IPS-NIHi7 (cell line): Measurements from ENCODE around the gene IL15.
"Not testable (repeated sequence)": the region's sequence is repeated elsewhere in the genome, so short reads cannot be mapped to it uniquely, and the experiment has no call there.

Experiments used
- DNase-seq: peaks from one replicate; pipeline ENCODE4 v3.0.0; 2012; ENCODE audit warnings: mixed read lengths; ENCODE audit errors: extremely low spot score

Gene IL15

DNA sequence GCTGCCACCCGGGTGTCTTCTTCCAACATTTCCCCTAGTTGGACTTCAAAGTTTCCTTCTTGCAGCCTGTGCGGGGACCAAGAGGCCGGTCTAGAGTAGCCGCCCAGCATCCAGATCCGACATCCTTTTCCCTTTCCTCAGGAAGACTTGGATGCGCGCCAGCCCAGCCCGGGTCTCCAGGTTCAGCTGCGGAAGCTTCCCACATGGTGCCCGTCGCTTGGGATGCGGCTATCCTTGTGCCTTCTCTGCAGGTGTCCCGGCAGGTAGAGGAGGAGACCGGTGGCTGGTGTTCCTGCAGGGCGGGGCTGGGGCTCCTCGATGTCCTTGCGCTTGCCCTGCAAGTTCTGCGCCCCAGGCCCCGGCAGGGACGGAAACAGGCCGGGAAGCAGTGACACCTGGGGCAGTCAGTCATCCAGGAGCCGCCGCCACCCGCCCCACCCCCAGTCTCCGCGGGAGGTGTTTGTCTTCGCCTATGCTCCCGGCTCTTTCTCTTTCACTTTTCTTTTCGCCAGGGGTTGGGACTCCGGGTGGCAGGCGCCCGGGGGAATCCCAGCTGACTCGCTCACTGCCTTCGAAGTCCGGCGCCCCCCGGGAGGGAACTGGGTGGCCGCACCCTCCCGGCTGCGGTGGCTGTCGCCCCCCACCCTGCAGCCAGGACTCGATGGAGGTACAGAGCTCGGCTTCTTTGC, at the start of gene IL15:
TSS of gene IL15 (plus strand) at position 502 of the 689 bp plus-strand sequence. CDS start 82,882 bp downstream, outside the sequence.
- DNase-seq = peak; percentile 71

GRCh38 chr4:141587897-141588296, 48.5 kb upstream of the IL15 start:
- no peak for DNase-seq

DNA sequence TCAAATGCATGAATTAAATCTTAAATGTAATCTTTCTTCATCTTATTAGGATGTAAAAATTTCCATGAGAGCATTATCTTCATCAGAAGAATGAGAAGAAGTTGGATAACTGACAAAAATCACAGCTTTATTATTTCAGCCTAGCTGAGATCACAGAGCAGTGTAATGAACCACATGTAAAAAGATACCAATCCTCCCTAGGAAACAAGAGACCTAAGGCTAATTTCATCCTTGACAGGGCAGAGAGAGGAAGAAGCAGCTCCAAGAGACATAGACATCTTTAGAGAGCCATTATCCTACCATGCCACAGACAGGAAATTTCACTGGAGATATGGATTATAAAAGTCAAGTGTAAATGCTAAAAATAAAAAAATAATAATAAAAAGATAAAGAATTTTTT, 40.9 kb upstream of the IL15 start:
- DNase-seq = no peak

DNA sequence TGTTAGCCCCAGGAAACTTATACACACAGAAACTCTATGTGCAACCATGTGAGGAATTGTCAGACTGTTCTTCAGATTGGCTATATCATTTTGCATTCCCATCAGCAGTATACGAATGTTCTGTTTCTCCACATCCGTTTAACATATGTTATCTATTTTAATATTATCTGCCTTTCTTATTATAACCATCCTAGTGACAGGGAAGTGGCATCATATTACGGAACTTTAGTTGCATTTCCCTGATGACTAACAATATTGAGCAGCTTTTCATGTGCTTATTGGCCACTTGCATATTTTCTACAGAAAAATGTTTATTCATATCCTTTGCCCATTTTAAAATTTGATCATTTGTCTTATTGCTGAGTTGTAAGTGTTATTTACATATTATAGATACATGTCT, 36.5 kb upstream of the IL15 start:
- DNase-seq = no peak

GRCh38 chr4:141604683-141605082, 31.7 kb upstream of the IL15 start:
- not testable (repeated sequence) for DNase-seq

DNA sequence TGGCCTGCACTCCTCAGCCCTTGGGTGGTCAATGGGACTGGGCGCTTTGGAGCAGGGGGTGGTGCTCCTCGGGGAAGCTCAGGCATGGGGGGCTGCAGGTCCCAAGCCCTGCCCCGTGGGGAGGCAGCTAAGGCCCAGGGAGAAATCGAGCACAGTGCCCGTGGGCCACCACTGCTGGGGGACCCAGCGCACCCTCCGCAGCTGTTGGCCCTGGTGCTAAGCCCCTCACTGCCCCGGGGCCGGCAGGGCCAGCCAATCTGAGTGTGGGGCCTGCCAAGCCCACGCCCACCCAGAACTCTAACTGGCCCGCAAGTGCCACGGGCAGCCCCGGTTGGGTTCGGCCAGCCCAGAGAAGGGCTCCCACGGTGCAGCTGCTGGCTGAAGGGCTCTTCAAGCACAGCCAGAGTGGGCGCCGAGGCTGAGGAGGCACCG, 30.9 kb upstream of the IL15 start:
- no peak for DNase-seq

GRCh38 chr4:141609243-141609642, 27.1 kb upstream of the IL15 start:
- DNase-seq = no peak

- DNase-seq = no peak
These were observed 26.0 kb upstream of the IL15 start for GRCh38 chr4:141610365-141610764.

DNA sequence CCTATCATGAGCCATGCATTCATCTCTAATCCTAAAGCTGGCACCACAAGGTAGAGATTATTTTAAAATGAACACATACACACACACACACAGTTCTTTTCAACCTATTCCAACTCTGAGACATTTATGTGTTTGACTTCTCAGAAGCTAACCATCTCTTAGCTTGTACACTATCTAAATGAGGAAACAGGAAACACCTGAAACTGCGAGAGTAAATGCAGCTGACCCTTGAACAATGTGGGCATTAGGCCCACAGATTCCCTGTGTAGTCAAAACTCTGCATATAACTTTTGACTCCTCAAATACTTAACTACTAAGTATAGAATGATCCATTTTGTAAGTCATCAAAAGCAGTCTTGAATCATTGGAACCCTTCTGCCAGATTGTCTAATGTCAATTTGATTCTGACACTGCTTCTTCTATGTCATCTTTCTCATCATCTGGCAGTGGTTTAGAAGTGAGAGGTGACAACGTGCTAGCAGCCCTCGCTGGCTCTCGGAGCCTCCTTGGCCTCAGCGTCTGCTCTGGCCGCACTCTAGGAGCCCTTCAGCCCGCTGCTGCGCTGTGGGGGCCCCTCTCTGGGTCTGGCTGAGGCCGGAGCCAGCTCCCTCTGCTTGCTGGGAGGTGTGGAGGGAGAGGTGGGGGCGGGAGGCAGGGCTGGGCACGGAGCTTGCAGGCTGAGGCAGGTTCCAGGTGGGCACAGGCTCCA, 21.4 kb upstream of the IL15 start:
- no peak for DNase-seq

DNA sequence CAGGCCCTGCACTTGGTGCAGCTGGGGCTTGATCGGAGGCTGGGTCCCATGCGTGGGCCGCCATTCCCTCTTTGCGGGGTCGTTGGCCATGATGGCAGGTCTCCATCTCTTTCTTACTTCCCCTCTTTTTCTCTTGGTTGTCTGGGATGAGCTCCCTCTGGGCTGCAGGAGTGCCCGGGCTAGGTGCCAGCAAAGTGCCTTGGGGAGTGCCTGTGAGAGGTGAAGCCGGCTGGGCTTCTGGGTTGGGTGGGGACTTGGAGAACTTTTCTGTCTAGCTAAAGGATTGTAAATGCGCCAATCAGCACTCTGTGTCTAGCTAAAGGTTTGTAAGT, 20.8 kb upstream of the IL15 start:
- not testable (repeated sequence) for DNase-seq

DNA sequence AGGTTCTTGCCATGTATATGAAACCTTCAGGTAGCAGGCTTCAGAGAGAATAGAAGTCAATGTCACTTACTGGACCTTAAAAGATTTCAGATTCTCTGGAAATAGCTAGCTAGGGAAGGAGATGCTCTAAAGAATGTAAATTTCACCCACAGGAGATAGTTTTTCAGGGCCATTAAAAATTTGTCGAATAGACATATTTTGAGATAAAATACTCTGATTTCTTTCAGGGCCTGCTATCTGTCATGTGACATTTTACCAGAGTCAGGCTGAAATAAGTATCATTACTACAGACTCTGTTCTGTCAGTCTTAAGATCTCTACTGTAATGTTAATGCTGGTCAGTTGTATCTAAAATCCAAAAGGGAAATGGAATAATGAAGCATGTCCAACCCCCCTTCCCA, 15.7 kb upstream of the IL15 start:
- DNase-seq = no peak

DNA sequence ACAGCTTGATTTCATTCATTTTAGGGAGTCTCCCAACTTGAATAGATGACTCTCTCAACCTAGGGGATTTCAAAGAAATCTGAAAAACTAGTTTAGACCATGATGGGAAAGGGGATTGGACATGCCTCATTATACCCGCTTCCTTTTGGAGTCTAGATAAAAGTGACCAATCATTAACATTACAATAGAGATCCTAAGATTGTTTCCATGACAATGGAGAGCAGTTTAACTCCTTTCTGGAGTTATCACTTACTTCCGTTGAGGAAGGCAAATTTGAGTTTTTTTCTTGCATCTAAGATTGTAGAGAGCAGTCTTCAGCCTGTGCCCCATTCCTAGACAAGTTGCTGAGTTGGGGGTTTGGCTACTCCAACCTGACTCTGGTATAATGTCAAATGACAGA, 11.4 kb upstream of the IL15 start:
- no peak for DNase-seq

GRCh38 chr4:141630854-141631253, 5.5 kb upstream of the IL15 start:
- DNase-seq = no peak

GRCh38 chr4:141635736-141636081, 674 bp upstream of the IL15 start:
- no peak for DNase-seq

DNA sequence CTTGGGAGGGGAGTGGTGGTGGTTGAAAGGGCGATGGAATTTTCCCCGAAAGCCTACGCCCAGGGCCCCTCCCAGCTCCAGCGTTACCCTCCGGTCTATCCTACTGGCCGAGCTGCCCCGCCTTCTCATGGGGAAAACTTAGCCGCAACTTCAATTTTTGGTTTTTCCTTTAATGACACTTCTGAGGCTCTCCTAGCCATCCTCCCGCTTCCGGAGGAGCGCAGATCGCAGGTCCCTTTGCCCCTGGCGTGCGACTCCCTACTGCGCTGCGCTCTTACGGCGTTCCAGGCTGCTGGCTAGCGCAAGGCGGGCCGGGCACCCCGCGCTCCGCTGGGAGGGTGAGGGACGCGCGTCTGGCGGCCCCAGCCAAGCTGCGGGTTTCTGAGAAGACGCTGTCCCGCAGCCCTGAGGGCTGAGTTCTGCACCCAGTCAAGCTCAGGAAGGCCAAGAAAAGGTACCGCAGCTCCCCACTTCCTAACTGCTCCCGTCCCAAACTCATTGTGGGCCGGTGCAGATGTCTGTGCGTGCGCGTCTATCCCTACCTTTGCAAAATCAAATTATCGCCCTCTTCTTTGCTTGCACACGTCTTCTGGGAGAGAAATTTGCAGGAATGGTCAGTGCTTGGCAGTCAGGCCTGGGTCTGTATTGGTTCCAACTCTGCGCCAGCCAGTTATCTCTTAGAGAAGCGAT, 533 bp downstream of the IL15 start:
- peak; percentile 58 for DNase-seq

GRCh38 chr4:141637565-141637964, 1.2 kb downstream of the IL15 start:
- no peak for DNase-seq

GRCh38 chr4:141638230-141638629, 1.8 kb downstream of the IL15 start:
- no peak for DNase-seq

GRCh38 chr4:141640696-141641095, 4.3 kb downstream of the IL15 start:
- no peak for DNase-seq

DNA sequence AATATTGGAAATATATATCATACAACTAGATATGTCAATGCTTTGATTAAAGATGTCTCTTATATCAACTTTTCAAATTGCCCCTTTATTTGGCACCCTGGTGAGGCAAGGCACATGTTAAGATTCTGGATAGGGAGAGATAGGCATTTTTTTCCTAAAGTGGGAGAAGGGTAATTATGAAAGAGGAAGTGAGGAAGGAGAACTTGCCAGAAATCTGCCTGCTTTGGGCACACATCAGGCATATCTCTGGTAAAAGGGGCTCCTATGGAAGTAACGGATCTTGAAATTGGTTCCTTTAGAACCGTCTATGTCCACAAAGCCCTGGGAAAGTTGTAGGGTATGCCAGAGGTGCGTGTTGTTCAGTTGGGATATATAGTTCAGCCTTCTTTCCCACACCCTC, 5.7 kb downstream of the IL15 start:
- DNase-seq = no peak

DNA sequence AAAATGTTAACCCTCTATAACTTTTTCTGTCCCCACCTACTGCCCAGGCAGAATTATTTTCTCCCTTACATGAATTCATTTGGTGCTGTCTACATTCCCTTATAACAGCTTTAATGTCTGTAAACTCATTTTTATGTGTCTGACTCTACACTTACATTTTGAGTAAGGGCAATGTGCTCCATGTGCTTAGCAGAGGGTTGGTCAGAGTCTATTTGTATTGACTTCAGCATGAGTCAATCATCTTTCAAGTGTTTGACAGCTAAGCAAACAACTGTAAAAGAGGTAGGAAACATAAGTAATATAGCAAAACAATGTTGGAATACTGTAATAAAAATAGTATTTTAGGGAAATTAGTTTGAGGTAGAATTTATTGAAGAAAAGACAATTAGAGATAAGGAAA, 6.3 kb downstream of the IL15 start:
- DNase-seq = no peak

GRCh38 chr4:141643557-141643956, 7.2 kb downstream of the IL15 start:
- no peak for DNase-seq

DNA sequence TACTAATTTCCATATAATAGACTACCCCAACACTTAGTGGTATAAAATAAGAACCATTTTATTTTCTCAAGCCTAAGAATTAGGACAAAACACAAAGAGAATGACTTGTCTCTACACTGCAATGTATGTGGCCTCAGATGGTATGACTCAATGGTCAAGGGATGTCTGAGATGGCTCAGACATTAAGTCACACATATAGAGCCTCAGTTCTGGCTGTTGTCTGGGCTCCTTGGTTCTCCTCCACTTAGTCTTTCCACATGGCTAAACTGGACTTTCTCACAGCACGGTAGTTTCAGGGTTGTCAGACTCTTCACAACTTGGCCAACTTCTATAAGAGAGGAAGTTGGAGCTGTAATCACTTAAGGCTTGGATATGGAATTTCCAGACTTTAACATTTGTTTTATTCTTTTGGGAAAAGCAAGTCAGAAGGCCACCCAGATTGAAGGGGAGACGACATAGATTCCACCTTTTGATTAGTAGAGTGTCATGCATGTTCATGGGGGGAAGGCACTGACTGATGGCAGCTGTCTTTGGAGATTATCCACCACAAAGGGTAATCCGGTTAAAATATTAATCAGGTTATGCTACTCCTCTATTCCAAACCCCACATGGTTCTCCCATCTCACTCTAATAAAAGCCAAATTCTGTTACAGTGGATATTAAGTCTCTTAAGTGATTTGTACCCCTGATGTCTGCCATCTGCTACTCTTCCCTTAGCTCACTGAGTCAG, 9.4 kb downstream of the IL15 start:
- DNase-seq = no peak
